K562 (cell line): ENCODE measurements around the gene NUAK2.

Experiments
- BACH1 ChIP-seq: fragments of 200-800 bp; sonication (Bioruptor generic); IDR thresholded peaks from 2 replicates; pipeline ENCODE4 v1.6.1; 2016; ENCODE audit warnings: missing genetic modification characterization, missing compliant biosample characterization
- EP300 ChIP-seq: IDR thresholded peaks from 2 replicates; pipeline ENCODE4 v1.6.1; 2012; ENCODE audit warnings: low read length, improper control_type of control experiment
- NFE2 ChIP-seq: IDR thresholded peaks from 2 replicates; pipeline ENCODE4 v1.6.1; 2014; ENCODE audit warnings: antibody characterized with exemption, low read depth
- POU5F1 ChIP-seq: fragments of 150-350 bp; IDR thresholded peaks from 2 replicates; pipeline ENCODE4 v1.6.1; 2014; ENCODE audit warnings: borderline replicate concordance, low read length, low read depth, mild to moderate bottlenecking; ENCODE audit not compliant: partially characterized antibody
- SIX5 ChIP-seq, 2 experiments: IDR thresholded peaks; 2 replicates each; pipeline ENCODE4 v1.6.1; 2011; ENCODE audit warnings: low read length in 2 of 2, borderline replicate concordance in 1 of 2, low read depth in 1 of 2, mild to moderate bottlenecking in 1 of 2, moderate library complexity in 1 of 2; ENCODE audit not compliant: insufficient read depth in 1 of 2
- SMAD3 ChIP-seq: fragments of 450-650 bp; formaldehyde crosslinking; conservative IDR thresholded peaks from 2 replicates; pipeline ENCODE4 v1.4.0; 2020; ENCODE audit warnings: mild to moderate bottlenecking
- ZBTB1 ChIP-seq: sonication (generic); formaldehyde crosslinking; IDR thresholded peaks from 2 replicates; pipeline ENCODE4 v1.8.1; 2023; ENCODE audit warnings: missing genetic modification reagents, low read depth, mild to moderate bottlenecking, borderline replicate concordance
- ZBTB7A ChIP-seq: IDR thresholded peaks from 2 replicates; pipeline ENCODE4 v1.6.1; 2011; ENCODE audit warnings: low read depth, mild to moderate bottlenecking, low read length, moderate library complexity, borderline replicate concordance; ENCODE audit not compliant: control insufficient read depth
- TF ChIP-seq, protein P1 (sequence below), 3 experiments: IDR thresholded peaks in 2 of 3; conservative IDR thresholded peaks in 1 of 3; 2 replicates each; pipeline ENCODE4 v1.5.1; 2011 to 2012; ENCODE audit warnings: low read length in 3 of 3, mild to moderate bottlenecking in 3 of 3, control low read depth in 2 of 3, improper control_type of control experiment in 1 of 3, inconsistent platforms in 1 of 3, low read depth in 1 of 3, mixed read lengths in 1 of 3, moderate library complexity in 1 of 3; ENCODE audit not compliant: insufficient read depth in 2 of 3
- TF ChIP-seq, protein P2 (sequence below): IDR thresholded peaks from 3 replicates; pipeline ENCODE4 v1.6.1; 2011; ENCODE audit warnings: borderline replicate concordance, mild to moderate bottlenecking, moderate library complexity; ENCODE audit not compliant: insufficient read length; ENCODE audit errors: extremely low read depth
- TF ChIP-seq, protein P3 (sequence below), 2 experiments: fragments of 450-650 bp; formaldehyde crosslinking in 1 of 2; IDR thresholded peaks; 2 replicates each; pipeline versions ENCODE4 v1.4.0 to v1.6.1; 2014 to 2020; ENCODE audit warnings: mild to moderate bottlenecking in 2 of 2, borderline replicate concordance in 1 of 2, low read depth in 1 of 2

DNA sequence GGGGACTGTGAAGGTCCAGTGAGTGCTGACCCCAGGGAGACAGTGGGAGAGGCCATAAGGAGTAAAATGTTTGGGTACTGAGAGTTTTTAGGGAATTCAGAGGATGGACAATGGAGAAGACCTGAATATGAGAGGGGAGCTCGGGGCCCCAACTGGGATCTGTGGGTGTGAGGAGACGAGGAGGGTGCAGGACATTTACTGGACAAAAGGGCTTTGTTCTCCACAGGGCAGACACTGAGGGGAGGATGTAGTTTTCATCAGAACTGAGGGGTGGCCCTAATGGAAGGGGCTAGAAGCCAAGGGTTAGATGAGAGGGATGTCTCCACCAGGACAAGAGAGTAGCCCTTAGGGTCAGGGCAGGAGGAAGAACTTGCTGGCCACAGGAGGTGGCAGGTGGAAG lies 63.8 kb downstream of the NUAK2 start:
- no peak for TF ChIP-seq SIX5 (IDR thresholded peaks at IDR 0.05; ENCODE audit: borderline replicate concordance in 1 of 2, insufficient read depth in 1 of 2, low read depth in 1 of 2, low read length in 2 of 2)
- TF ChIP-seq ZBTB1 (CRISPR knock-in tag): no peak
- no peak for TF ChIP-seq BACH1 (tag)
- no peak for TF ChIP-seq SMAD3 (CRISPR knock-in tag)
- TF ChIP-seq EP300: no peak
- no peak for TF ChIP-seq ZBTB7A
- TF ChIP-seq, protein P1, sequence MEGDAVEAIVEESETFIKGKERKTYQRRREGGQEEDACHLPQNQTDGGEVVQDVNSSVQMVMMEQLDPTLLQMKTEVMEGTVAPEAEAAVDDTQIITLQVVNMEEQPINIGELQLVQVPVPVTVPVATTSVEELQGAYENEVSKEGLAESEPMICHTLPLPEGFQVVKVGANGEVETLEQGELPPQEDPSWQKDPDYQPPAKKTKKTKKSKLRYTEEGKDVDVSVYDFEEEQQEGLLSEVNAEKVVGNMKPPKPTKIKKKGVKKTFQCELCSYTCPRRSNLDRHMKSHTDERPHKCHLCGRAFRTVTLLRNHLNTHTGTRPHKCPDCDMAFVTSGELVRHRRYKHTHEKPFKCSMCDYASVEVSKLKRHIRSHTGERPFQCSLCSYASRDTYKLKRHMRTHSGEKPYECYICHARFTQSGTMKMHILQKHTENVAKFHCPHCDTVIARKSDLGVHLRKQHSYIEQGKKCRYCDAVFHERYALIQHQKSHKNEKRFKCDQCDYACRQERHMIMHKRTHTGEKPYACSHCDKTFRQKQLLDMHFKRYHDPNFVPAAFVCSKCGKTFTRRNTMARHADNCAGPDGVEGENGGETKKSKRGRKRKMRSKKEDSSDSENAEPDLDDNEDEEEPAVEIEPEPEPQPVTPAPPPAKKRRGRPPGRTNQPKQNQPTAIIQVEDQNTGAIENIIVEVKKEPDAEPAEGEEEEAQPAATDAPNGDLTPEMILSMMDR (IDR thresholded peaks at IDR 0.05 in 2 of 3, conservative IDR thresholded peaks at IDR 0.05 in 1 of 3; ENCODE audit: insufficient read depth in 2 of 3, low read depth in 1 of 3, low read length in 3 of 3): no peak
- TF ChIP-seq NFE2: no peak
- TF ChIP-seq, protein P2, sequence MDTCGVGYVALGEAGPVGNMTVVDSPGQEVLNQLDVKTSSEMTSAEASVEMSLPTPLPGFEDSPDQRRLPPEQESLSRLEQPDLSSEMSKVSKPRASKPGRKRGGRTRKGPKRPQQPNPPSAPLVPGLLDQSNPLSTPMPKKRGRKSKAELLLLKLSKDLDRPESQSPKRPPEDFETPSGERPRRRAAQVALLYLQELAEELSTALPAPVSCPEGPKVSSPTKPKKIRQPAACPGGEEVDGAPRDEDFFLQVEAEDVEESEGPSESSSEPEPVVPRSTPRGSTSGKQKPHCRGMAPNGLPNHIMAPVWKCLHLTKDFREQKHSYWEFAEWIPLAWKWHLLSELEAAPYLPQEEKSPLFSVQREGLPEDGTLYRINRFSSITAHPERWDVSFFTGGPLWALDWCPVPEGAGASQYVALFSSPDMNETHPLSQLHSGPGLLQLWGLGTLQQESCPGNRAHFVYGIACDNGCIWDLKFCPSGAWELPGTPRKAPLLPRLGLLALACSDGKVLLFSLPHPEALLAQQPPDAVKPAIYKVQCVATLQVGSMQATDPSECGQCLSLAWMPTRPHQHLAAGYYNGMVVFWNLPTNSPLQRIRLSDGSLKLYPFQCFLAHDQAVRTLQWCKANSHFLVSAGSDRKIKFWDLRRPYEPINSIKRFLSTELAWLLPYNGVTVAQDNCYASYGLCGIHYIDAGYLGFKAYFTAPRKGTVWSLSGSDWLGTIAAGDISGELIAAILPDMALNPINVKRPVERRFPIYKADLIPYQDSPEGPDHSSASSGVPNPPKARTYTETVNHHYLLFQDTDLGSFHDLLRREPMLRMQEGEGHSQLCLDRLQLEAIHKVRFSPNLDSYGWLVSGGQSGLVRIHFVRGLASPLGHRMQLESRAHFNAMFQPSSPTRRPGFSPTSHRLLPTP: no peak
- TF ChIP-seq, protein P3, sequence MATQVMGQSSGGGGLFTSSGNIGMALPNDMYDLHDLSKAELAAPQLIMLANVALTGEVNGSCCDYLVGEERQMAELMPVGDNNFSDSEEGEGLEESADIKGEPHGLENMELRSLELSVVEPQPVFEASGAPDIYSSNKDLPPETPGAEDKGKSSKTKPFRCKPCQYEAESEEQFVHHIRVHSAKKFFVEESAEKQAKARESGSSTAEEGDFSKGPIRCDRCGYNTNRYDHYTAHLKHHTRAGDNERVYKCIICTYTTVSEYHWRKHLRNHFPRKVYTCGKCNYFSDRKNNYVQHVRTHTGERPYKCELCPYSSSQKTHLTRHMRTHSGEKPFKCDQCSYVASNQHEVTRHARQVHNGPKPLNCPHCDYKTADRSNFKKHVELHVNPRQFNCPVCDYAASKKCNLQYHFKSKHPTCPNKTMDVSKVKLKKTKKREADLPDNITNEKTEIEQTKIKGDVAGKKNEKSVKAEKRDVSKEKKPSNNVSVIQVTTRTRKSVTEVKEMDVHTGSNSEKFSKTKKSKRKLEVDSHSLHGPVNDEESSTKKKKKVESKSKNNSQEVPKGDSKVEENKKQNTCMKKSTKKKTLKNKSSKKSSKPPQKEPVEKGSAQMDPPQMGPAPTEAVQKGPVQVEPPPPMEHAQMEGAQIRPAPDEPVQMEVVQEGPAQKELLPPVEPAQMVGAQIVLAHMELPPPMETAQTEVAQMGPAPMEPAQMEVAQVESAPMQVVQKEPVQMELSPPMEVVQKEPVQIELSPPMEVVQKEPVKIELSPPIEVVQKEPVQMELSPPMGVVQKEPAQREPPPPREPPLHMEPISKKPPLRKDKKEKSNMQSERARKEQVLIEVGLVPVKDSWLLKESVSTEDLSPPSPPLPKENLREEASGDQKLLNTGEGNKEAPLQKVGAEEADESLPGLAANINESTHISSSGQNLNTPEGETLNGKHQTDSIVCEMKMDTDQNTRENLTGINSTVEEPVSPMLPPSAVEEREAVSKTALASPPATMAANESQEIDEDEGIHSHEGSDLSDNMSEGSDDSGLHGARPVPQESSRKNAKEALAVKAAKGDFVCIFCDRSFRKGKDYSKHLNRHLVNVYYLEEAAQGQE (IDR thresholded peaks at IDR 0.05; ENCODE audit: borderline replicate concordance): no peak
- TF ChIP-seq, protein P3 (CRISPR knock-in tag; IDR thresholded peaks at IDR 0.05; ENCODE audit: low read depth): no peak
- no peak for TF ChIP-seq POU5F1
